ENCODE data around the gene STK33.

STK33 gene

DNA sequence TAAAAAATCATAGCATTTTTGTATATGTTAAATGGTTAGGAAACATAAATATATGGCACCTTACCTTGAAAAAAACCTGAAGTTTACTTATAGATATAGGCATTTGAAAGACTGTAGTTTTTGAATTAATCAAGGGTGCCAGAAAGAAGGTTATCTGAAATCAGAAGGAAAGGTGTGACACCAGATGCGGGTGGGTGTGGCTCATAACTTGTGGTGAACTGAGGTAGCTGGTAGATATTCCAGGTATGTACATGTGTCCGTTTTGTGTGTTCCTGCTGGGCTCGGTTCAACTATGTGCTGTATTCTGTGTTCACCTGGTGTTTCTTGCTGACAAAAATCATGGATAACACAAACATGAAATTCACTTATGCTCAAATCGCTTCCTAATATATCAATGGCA lies 35.6 kb downstream of the STK33 start:
- Histone ChIP-seq H3F3A (ENCODE audit: insufficient read depth, low read length) (no peaks in the 10 kb centered on the region), H3K27me3 (ENCODE audit: insufficient read depth, low read length) (no peaks in the 10 kb centered on the region), H3K4me2 (ENCODE audit: low read length) (no peak overlapping the region), H3K4me3 (ENCODE audit: low read depth, low read length, poor library complexity, severe bottlenecking) (no peak overlapping the region), H3K36me3 (ENCODE audit: insufficient read depth, low read length) (no peaks in the 10 kb centered on the region), H2AFZ (ENCODE audit: low read length) (no peak overlapping the region), H3K27ac (ENCODE audit: low read depth, low read length, poor library complexity, severe bottlenecking) (no peak overlapping the region), H3K9ac (ENCODE audit: low read length) (no peak overlapping the region), H3K79me2 (ENCODE audit: insufficient read depth, low read length) (no peaks in the 10 kb centered on the region), H4K20me1 (ENCODE audit: insufficient read depth, low read length) (no peaks in the 10 kb centered on the region), H3K9me2 (ENCODE audit: low read depth, low read length) (no peaks in the 10 kb centered on the region), H3K4me1 (ENCODE audit: insufficient read depth, low read length, severe bottlenecking) (no peaks in the 10 kb centered on the region), H3K9me3 (ENCODE audit: low read length) (no peaks in the 10 kb centered on the region)
- TF ChIP-seq EZH2 (IDR thresholded peaks at IDR 0.05; ENCODE audit: borderline replicate concordance, low read length) = no peak
- TF ChIP-seq, protein P1, sequence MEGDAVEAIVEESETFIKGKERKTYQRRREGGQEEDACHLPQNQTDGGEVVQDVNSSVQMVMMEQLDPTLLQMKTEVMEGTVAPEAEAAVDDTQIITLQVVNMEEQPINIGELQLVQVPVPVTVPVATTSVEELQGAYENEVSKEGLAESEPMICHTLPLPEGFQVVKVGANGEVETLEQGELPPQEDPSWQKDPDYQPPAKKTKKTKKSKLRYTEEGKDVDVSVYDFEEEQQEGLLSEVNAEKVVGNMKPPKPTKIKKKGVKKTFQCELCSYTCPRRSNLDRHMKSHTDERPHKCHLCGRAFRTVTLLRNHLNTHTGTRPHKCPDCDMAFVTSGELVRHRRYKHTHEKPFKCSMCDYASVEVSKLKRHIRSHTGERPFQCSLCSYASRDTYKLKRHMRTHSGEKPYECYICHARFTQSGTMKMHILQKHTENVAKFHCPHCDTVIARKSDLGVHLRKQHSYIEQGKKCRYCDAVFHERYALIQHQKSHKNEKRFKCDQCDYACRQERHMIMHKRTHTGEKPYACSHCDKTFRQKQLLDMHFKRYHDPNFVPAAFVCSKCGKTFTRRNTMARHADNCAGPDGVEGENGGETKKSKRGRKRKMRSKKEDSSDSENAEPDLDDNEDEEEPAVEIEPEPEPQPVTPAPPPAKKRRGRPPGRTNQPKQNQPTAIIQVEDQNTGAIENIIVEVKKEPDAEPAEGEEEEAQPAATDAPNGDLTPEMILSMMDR (IDR thresholded peaks at IDR 0.05; ENCODE audit: low read length) = no peak

DNA sequence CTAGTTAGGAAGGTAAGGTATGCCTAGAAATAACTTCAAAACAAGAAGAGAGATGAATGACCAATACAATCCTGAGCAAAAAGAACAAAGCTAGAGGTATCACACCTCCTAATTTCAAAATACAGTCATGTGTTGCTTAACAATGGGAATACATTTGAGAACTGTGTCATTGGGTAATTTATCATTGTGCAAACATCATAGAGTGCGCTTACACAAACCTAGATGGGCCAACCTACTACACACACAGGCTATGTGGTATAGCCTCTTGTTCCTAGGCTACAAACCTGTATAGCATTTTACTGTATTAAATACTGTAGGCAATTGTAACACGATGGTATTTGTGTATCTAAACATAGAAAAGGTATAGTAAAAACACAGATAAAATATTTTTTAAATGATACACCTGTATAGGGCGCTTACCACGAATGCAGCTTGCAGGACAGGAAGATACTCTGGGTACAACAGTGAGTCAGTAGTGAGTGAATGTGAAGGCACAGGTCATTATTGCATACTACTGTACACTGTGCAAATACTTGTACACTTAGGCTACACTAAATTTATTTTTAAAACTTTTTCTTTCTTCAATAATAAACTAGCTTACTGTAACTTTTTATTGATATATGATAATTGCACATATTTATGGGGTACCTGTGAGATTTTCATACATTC lies 48.2 kb downstream of the STK33 start:
- TF ChIP-seq, protein P1 (IDR thresholded peaks at IDR 0.05; ENCODE audit: low read length) = no peak
- no peak for TF ChIP-seq EZH2 (IDR thresholded peaks at IDR 0.05; ENCODE audit: borderline replicate concordance, low read length)
- Histone ChIP-seq H3F3A (ENCODE audit: insufficient read depth, low read length) (no peaks in the 10 kb centered on the region), H3K27ac (ENCODE audit: low read depth, low read length, poor library complexity, severe bottlenecking) (no peak overlapping the region), H3K9ac (ENCODE audit: low read length) (no peak overlapping the region), H3K4me3 (ENCODE audit: low read depth, low read length, poor library complexity, severe bottlenecking) (no peak overlapping the region), H2AFZ (ENCODE audit: low read length) (no peak overlapping the region), H3K4me1 (ENCODE audit: insufficient read depth, low read length, severe bottlenecking) (no peaks in the 10 kb centered on the region), H3K9me3 (ENCODE audit: low read length) (no peaks in the 10 kb centered on the region), H3K79me2 (ENCODE audit: insufficient read depth, low read length) (no peaks in the 10 kb centered on the region), H3K27me3 (ENCODE audit: insufficient read depth, low read length) (no peaks in the 10 kb centered on the region), H4K20me1 (ENCODE audit: insufficient read depth, low read length) (no peaks in the 10 kb centered on the region), H3K4me2 (ENCODE audit: low read length) (no peak overlapping the region), H3K9me2 (ENCODE audit: low read depth, low read length) (no peaks in the 10 kb centered on the region), H3K36me3 (ENCODE audit: insufficient read depth, low read length) (no peaks in the 10 kb centered on the region)

DNA sequence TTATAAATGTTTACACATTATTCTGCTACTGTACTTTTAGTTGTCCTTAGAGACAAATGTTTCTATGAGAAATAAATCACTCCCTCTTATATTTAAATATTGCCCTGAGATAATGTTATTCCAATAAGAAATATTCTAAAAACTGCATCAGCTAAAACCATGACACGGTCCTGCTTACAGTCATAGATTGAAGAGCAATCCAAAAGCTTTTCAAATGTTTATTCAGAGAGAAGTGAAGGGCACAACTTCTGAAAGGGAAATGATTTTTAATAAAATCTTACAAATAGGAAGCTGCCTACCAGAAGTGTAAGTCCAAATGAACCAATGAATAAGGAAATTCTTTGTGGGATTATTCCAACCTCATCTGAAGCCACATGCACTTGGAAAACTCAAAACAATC lies 49.2 kb downstream of the STK33 start:
- Histone ChIP-seq H3K9me2 (ENCODE audit: low read depth, low read length) (no peaks in the 10 kb centered on the region), H3K4me1 (ENCODE audit: insufficient read depth, low read length, severe bottlenecking) (no peaks in the 10 kb centered on the region), H3K27ac (ENCODE audit: low read depth, low read length, poor library complexity, severe bottlenecking) (no peak overlapping the region), H2AFZ (ENCODE audit: low read length) (no peak overlapping the region), H3K79me2 (ENCODE audit: insufficient read depth, low read length) (no peaks in the 10 kb centered on the region), H3K9ac (ENCODE audit: low read length) (no peak overlapping the region), H4K20me1 (ENCODE audit: insufficient read depth, low read length) (no peaks in the 10 kb centered on the region), H3K36me3 (ENCODE audit: insufficient read depth, low read length) (no peaks in the 10 kb centered on the region), H3K4me3 (ENCODE audit: low read depth, low read length, poor library complexity, severe bottlenecking) (no peak overlapping the region), H3K27me3 (ENCODE audit: insufficient read depth, low read length) (no peaks in the 10 kb centered on the region), H3F3A (ENCODE audit: insufficient read depth, low read length) (no peaks in the 10 kb centered on the region), H3K9me3 (ENCODE audit: low read length) (no peaks in the 10 kb centered on the region), H3K4me2 (ENCODE audit: low read length) (no peak overlapping the region)
- TF ChIP-seq EZH2 (IDR thresholded peaks at IDR 0.05; ENCODE audit: borderline replicate concordance, low read length) = no peak
- TF ChIP-seq, protein P1 (IDR thresholded peaks at IDR 0.05; ENCODE audit: low read length) = no peak
